HL-60/S4 treated with phorbol 12-myristate 13-acetate at 8.2 ng/mL for 4 days and 3 days (cell line): ENCODE measurements around the gene MEGF11.

Experiments used
- in situ Hi-C: fragments of 300-500 bp; cut with MboI; formaldehyde crosslinking; loops from 2 replicates; pipeline ENCODE4 v1.15.0; 2022; ENCODE audit warnings: low sequenced_read_pairs

The MEGF11 gene

GRCh38 chr15:65926899-65927298 lies 326.7 kb downstream of the MEGF11 start:
- in situ Hi-C loops: no loop called here

DNA sequence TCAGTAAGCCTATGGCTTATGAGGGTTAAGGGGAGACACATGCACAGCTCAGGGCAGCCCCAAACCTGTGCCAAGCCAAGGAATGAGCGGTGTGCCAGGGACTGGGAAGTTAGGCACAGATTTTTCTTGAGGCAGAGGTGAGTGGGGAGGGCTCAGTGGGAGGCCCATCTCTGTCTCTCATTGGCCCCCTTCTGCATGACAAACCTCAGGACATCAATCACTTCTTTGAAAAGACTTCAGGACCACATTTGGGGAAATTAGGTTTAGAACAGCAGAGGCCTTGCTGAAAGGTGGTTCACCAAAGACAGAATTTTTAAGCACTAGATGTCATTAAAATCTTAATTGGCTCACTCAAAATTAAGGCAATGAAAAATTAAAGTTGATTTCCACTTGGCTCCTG lies 327.1 kb downstream of the MEGF11 start:
- in situ Hi-C loops: no loop called here

DNA sequence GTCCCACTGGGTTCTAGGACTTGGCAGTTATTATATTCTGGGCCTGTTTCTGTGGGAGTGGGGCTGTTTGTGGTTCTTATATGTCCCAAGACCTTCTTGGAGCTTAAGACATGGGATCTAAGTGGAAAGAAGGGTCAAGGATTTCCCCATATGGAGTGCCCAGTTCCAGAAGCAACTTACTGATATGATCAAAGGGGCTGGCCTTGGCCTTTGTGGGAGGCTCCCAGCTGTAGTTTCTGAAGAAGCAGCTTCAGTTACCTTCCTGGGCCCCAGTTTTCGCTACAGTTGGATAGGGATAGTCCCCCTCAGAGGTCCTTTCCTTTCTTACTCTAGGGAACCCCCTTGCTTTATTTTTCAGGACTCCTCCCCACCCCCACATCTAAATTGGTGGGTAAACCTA lies 328.2 kb downstream of the MEGF11 start:
- in situ Hi-C loops: no loop called here

DNA sequence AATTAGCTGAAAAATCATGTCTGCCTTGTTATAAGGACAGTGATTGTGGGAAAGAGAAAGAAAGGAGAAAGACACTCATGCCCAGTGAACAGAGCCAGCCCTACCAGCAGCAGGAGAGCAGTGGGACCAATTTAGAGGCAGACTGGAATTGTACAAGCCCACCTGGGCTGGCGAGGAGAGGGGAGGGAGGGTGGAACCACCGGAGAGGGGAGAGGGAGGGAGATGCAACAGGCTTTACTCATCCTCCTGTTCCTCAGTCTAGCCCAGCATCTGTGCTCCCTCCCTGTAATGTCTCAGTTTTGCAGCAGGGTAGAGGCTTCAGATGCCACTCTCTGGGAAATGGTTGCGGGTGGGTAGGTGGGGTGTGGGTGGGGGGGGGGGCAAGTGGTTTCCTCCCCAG lies 329.5 kb downstream of the MEGF11 start:
- in situ Hi-C loops: no loop called here

- in situ Hi-C loops: no loop called here
Observed at GRCh38 chr15:65923264-65923663, 330.3 kb downstream of the MEGF11 start.

- in situ Hi-C loops: no loop called here
Observed at GRCh38 chr15:65922621-65923020, 330.9 kb downstream of the MEGF11 start.

DNA sequence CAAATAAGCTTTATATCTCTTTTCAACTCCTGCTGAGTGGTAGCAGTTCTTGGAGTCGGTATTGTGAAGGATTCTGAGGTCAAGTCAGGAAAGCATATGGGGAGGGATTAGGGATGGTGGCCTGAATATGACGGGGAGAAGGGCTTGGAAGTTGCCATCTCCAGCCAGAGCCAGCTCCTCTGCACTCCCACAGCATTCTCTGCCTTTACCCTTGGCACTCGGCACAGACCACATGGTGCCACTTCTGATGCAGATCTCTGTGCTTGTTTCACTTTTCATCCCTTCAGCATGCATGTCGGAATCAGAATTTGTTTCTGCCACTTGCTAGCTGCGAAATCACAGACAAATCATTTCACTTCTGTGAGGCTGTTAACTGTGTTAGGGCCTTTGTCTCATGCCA lies 331.8 kb downstream of the MEGF11 start:
- in situ Hi-C loops: no loop called here

GRCh38 chr15:65920825-65921309 lies 332.7 kb downstream of the MEGF11 start:
- in situ Hi-C loops: no loop called here

DNA sequence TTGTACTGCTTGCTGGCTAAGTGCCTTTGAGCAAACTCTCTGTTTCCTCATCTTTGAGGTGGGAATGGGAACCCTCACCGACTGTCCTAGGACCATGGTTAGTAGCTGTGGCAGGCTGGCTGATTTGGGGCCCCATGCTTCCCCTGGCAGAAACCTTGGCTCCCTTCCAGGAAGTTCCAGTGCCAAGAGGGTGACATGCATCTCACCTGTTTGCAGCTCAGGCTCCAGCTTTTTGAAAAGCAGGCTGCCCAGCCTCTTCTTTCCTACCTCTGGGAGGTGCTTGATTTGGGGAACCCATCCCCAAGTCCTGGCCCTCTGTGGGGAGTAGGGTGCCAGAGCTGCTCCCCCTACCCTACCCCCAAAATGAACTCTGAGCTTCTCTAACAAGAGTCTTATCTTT lies 333.4 kb downstream of the MEGF11 start:
- in situ Hi-C loops: no loop called here

GRCh38 chr15:65919353-65919752 lies 334.2 kb downstream of the MEGF11 start:
- in situ Hi-C loops: no loop called here

DNA sequence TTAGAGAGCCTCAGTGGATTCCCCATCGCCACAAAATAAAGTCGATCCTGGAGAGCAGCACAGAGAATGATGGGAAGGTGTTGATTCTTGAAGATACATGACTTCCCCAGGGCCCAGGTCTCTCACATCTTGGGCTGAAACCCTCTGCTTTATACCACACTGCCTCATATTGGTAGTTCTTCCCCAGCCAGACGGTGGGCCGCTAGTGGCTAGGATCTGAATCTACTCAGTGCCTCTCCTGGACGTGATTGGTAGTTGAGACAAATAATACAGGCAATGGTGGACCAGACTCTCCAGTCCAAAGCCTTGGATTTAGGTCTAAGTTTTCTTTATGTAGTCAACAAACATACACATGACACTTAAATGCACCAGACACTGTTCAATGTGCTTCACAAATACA lies 334.6 kb downstream of the MEGF11 start:
- in situ Hi-C loops: no loop called here

GRCh38 chr15:65918357-65918920 lies 335.1 kb downstream of the MEGF11 start:
- in situ Hi-C loops: no loop called here

- in situ Hi-C loops: no loop called here
Observed at GRCh38 chr15:65917936-65918335, 335.6 kb downstream of the MEGF11 start.

- in situ Hi-C loops: no loop called here
Observed at GRCh38 chr15:65917407-65917756, 336.2 kb downstream of the MEGF11 start.

DNA sequence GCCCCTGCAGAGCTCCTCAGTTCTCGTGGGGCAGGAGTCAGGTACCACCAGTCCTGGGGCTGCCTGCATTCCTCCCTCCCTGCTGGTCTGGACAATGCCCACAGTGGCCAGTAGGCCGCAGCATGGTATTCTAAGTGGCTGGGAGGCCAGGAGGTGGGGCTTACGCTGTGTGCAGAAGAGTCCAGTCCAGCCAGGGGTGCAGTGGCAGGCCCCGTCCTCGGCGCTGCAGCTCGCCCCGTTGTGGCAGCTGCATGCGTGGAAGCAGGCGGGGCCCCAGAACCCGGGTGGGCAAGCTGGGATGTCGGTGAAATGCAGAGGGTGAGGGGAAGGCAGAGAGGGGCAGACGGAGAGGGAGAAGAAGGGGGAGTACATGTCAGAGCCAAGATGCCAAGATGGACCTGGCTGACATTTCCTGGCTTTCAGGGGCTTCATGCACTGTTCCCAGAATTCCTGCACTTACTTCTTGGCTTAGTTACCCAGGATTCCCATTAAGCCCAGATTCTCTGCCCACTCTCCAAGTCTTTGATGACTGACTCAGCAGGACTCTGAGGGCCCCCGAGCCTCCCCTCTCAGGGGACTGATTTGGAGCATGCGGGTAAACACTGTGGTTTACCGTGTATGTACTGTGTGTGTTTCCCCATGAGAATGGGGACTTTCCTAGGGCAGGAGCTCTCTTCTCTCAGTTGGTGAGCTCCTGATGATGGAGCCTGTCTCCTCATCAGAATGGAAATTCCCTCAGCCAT lies 336.7 kb downstream of the MEGF11 start:
- in situ Hi-C loops: no loop called here

GRCh38 chr15:65916041-65916663 lies 337.4 kb downstream of the MEGF11 start:
- in situ Hi-C loops: no loop called here

DNA sequence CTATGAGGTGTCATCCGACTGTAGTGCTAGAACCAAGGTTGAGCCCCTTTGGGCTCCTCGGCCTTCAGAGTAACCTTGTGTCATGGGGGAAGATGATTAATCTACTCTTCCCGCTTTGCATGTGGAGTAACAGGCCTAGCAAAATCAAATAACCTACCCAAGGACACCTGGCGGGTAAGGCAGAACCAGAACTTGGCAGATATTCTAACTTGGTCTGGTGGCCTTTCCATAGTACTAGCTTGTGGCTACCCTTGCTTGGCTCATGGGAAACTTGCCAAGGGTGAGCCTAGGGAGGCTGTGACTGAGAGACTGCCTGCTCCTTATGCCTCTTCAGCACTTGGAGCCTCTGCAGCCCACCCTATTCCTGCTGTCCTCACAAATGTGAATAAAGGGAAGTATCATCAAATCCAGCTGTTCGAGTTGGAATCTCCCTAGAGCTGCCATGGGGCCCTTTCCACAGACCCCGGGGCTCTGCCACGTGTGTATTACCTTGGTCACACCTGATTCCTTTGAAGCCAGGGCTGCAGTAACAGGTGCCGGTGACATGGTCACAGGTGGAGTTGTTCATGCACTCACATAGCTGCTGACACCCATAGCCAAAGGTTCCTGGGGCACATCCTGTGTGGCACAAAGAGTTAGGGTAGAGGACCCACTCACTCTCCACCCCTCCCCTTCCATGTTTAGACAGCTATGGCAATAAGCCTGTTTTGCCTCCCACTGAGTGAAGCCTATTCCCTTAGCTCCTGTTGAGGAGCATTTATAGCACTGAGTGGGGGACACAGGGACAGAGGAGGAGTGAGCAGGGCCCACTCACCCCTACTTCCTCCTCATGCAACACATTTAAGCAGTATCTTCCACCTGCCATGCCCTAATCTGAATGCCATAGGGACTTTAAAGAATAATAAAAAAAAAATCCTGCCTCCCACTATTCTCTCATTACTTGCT lies 338.3 kb downstream of the MEGF11 start:
- in situ Hi-C loops: no loop called here

DNA sequence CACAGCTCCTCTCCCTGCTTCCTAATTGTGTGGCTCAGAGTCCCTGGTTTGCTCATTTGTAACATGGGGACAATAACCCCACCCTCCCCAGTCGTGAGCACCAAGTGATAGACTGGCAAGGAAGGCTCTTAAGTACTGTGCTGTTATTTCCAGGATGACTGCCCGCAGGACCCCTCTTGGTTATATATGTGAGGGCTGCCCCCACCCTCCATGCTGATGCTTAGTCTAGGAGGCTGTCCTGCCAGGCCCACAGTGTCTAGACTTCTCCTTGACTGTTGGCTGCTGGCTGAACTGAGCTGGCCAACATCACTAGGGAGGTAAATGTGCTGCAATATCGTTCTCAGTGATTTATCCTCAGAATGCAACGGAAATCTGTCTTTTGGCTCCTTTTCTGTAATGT lies 339.2 kb downstream of the MEGF11 start:
- in situ Hi-C loops: no loop called here

DNA sequence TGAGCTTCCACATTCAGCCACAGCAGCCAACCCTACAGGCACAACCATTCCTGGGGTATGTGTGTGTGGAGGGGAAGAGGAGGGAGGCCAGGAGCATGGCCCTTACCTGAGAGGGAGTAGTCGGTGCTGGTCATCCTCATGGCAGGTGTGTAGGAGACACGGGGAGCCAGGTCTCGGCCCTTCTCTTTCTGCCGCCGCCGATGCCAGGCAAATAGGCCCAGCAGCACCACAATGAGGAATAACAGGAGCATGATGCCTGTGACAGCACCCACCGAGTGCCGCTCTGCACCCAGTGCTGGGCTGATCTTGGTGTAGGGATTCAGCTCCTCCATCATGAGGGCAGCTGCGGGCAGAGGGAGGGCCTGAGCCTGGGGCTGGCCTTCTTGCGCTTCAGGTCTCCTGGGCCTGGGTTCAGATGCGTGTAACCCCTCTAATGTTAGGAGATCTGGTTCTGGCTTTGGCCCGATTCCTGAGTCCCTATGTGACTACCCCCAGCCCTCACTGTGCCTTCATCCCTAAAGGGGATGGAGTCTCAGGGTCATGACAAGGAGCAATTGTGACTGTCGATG lies 339.8 kb downstream of the MEGF11 start:
- in situ Hi-C loops: no loop called here

GRCh38 chr15:65912235-65912634 lies 341.3 kb downstream of the MEGF11 start:
- in situ Hi-C loops: no loop called here

DNA sequence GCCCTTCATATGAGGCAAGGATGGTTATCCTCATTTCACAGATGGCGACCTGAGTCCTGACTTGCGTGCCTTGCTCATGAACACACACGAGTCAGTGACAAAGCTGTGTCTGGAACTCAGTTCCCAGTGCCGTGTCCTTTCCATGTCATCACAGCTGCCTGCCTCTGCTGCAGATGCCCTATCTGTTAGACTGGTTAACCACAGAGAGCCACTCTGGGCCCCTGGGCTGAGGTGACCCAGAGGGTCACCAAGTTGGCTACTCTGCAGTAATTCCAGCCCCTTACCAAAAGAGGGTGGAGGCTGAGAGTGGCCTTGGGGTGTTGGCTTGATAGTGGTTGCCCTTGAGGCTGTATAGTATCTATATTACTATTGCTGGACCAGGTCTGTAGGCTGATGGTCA lies 343.2 kb downstream of the MEGF11 start:
- in situ Hi-C loops: no loop called here
